Hepatic stellate cell (primary cell): ENCODE measurements around the gene XRN2.

Source experiments
- DNase-seq: peaks from one replicate; pipeline ENCODE4 v3.0.0; 2011; ENCODE audit warnings: low spot score

XRN2 gene

DNA sequence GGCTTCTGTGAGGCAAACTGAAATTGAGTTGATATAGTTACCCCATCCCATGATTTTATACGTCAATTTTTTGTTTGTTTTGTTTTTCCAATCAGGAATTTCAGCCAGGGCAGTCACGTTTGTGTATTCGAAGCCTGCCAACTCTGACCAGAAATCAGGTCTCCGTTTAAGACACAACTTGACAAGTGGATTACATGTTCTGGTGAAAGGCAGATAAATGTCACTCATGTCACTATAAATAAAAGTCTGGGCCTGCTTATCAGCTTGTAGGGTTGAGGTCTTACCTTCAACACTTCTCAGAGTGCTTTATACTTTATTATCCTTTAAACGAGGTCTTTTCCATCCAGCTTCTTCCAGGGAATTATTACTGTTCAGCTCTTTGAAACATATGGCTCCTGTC is 8.4 kb upstream of the XRN2 start:
- no peak for DNase-seq

DNA sequence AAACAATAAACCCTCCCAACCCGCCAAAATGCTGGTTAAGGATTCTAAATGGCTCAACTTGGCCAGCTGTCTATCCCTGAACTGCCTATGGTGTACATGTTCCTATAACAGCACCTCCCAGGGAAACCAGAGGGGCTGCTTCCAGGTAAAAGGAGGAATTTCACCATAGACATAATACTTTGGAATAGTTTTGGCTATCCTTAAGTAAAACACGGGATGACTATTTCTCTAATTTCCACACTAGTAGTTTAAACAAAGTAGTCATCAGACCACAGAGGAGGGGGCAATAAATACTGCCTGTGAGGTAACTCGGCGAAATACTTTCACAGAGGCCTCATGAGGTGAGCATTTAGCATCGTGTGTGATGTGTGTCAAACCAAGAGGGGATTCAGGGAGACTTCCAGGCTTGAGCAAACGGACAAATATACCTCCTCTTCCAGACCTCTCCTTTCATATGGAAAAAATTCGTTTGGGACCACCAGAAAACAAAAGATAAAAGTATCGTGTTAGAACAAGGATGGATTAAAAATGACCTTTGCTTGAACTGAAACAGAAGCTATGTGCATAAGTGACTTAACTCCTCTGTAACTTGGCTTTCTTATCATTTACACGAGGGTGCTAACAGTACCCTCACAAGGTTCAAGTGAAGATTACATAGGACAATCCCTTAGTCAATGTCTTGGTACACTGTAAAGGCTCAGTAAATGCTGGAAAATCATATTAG is 1.0 kb upstream of the XRN2 start:
- no peak for DNase-seq

DNA sequence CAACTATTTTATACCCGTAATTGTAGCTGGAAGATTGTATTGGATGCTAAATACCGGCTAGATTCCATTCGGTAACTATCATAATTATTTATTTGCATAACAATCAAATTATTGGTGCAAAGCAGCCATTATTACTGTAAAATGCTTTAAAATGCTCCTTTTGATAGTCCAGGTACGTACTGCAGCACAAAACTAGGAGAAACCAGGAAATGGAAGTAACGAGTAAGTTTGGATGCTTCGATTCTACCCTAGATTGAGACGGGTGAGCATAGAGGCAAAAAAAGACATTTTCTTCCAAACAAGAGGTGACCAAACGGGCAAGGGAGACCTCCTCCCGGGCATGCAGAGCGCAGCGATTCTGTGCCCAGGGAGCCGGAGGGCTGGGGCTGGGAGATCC is 469 bp upstream of the XRN2 start:
- DNase-seq, result no peak

DNA sequence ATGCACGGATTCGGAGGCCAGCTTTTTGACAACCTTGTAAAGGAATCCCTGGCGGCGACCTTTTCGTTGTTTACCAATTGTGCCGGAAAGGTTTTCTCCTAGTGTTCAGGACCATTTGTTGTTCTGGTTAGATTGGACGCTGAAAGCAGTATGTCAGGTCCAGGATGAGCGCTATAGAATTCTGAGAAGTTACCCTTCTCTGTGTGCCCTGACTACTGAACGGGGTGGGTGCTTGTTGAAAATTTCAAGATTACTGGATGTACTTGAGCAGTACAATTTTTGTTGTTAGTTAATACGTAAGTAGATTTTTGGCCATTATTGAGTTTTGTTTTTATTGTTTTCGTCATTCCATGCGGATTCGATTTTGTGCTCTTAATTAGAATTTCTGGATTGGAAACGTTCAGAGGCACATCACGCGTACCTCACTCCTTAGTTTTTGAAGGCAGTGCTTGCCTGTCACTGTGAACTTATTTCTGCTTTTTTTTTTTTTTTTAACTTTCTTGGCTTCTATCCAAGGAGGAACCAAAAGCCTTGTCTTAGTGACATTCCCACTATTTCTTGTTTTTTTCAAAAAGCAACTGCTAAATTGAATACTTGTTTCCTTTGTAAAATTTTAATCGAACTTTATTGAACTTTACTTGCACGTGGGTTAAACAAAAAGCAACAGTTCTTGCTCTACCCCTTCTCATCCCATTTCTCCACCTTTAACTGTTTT is 898 bp downstream of the XRN2 start:
- DNase-seq, result no peak

DNA sequence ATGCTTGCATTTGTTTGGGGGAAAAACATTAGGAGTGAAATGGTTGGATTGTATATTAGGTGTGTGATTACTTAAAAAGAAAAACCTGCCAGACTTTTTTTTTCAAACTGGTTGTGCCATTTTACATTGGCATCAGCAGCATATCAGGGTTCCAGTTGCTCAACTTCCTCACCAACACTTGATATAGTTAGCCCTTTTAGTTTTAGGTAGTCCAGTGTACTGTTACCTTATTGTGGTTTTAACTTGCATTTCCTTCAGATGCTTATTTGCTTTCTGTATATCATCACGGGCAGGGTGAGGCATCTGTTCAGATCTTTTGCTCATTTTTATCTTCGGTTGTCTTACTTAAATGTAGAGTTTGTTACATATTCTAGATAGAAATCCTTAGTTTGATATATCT is 5.2 kb downstream of the XRN2 start:
- DNase-seq, result no peak

DNA sequence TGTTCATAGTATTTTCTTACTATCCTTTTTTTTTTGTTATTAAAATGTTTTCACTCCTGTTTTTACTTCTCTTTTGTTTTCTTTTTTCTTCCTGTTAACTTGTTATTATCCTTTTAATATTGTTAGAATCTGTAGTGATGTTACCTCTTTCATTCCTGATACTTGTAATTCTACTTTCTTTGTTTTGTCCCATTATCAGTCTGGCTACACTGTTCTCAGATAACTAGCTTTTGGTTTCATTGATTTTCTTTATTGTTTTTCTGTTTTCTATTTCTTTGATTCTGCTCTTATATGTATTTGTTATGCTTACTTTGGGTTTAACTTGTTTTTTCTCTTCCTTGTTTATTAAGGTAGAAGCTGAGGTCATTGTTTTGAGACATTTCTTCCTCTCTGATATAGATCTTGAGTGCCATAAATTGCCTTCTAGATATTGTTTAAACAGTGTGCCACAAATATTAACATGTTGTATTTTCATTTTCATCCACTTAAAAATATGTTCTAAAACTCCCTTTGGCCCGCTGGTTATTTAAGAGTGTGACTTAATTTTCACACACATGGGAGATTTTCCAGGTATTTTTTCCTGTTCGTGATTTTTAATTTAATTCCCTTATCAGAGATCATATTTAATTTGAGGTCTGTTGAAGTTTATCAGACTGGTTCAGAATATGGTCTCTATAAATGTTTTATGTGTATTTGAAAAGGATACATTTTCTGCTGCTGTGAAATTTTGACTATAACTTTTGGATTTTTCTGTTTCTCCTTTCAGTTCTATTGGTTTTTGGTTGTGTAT is 6.7 kb downstream of the XRN2 start:
- no peak for DNase-seq

DNA sequence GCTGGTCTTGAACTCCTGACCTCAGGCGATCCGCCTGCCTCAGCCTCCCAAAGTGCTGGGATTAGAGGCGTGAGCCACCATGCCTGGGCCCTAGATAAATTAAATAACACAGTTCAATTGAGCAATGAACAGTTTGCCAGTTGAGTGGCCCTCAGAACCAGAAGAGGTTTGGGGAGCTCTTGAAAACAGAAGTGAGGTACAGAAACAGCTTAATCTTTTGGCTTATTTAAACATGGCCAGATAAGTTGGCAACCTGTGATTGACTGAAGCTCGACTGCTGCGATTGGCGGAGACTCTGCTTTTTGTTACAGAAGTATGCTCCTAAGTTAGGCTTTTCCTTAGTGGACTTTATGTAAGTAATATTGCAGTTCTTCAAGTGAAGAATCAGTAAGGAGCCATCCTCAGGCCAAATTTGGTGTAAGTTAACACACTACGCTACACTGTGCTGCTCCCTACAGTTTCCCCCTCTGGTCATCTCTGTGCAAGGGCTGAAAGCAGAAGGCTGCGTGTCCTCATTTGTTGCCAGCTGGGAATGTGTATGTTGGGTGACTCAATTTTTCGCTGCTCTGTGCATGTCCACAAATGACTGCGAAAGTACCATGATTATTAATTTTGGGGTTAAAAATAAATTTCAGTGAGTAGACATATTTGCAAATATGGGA is 9.8 kb downstream of the XRN2 start:
- DNase-seq, result no peak

DNA sequence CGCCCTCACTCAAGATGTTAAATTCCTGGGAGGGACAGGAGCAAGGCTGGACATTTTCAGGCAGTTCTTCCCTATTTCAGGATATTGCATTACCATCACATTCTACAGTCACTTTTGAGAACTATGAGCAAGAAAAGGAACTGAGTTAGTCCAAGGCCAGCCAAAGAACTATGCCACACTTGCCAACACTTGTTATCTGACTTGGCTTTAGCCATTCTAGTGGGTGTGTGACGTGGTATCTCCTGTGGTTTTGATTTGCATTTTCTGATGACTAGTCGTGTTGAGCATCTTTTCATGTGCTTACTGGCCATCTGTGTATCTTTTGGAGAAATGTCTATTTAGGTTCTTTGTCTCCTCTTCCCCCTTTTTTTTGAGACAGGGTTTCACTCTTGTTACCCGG is 12.0 kb downstream of the XRN2 start:
- DNase-seq, result no peak

DNA sequence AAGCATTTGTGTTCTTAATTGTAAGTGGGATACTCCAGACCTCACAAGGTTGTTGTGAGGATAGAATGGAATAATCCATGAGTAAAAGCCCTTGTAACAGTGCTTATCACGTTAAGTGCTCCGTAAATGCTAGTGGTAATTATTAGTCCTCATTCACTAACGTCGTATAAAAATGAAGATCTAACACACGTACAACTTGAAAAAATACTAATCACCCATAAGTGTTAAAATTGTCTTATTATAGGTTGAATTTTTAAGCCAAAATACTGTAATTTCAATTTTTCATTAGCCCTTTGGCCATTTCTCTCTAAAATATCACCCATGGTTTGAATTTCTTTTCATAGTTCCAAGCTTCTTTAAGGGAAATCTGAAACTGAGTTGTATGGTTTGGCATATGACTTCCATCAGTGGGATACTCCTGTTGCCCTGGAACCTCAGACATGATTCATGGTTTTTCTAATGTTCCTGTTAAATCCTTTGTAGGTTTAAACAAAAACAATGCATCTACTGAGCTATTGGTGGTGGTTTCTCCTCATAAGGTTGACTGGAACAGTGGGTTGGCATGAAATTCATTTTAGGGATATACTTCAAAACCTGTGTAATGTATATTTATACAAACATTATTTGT is 19.1 kb downstream of the XRN2 start:
- DNase-seq, result no peak

DNA sequence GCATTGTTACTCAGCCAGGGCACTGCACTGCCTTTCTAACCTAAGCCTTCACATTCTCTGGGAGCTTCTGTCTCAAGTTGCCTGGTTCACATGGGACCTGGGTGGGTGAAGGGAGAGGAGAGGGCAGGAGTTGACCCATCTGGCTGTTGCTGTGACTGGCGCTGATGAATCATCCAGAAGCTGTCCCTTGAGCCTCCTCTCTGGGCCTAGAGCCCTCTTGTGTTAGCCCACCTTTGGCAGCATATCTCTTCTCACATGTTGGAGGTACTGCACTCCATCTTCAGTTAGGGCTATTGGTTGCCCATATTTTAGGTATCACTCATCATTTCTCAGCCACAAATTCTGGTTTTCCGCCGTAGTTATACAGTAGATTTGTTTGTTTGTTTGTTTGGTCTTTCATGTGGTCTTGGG is 19.8 kb downstream of the XRN2 start:
- DNase-seq, result no peak

DNA sequence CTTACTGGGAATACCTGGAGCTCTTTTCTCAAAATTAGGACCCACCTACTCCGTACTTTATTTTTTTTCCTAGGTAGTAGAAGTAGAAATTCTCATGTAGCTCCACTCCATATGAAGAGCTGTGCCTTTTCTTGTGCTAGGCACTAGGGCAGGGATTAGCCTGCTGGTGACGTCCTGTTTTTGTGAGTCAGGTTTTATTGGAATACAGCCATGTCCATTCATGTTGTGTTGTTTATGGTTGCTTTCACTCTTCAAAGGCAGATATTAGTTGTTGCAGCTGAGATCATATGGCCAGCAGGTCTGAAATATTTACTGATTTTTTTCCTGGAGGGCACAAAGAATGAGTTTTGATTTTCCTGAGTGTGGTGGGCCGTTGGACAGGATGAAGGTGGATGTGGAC is 20.5 kb downstream of the XRN2 start:
- DNase-seq, result no peak

DNA sequence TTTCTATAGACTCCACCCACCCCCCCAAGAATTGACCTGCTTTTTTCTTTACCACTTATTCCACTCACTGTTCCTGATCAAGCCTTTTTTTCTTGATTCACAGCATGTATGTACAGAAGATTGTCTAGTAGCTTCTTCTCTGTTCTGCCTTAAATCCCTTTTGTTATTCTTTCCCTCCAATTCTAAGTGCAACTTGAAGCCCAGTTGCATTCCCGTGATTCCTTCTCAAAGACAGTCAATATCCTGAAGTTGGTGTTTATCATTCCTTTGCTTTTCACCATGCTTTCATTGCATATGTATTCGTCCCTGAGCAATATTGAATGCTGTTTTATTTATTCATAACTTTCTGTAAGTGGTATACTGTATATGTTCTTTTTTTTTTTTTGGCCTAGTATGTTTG is 21.0 kb downstream of the XRN2 start:
- no peak for DNase-seq

DNA sequence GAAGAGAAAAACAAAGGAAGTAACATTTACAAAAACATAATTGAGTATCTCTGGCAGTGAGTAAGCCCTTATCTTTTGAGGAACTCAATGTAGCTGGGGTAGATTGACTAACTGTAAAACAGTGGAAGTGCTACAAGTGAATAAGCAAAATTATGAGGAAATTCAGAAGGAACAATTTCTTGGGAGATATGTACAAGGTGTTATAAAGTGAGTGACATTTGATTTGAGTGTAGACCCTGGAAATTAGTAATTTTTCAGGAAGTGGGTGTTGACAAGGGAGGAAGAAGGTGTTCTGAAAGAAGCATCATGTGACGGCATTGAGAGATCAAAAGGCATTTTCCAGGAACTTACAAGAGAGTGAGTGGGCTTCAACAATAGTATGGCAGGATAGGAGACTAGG is 22.2 kb downstream of the XRN2 start:
- no peak for DNase-seq

DNA sequence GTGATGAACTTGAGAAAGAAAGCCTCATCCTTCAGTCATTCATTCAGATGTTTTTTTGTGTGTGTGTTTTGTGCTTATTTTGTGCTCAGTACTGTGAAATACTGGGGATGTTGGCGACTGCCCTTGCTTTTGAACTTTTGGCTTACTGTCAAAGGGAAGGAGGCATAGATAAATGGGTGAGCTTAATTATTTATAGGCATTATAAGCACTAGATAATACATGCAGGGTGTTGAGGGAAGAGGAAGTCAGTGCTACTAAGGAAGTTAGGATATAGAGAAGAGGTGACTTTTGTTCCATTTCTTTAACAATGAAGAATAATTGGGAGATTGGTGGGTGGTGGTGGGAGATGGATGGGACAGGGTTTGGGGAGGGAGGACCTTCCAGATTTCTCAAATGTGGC is 23.6 kb downstream of the XRN2 start:
- DNase-seq, result no peak

DNA sequence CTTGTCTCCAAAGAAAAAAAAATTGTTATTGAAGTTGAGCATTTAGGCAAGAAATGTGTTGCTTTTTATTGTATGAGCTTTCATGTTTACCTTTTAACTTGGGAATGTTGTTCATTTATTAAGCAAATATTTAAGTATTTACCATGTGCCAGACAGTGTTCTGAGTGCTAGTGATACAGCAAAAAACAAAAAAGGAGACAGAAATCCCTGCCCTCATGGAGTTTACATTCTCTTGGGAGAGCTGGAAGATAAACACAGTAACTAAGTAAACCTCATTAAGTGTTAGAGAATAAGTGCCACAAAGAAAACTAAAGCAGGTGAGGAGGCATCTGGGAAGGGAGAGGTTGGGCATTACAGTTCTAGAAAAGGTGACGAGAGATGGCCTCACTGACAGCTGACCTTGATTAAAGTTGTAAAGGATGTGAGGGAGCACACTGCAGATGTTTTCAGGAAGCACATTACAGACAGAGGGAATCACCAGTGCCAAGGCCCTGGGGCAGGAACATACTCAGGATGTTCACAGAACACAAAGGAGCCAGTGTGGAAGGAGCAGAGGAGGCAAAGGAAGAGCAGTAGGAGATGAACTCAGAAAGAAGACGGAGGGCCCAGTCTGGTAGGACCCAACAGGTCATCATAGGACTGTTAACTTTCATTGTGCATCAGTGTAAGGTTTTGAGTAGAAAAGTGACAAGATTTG is 33.5 kb downstream of the XRN2 start:
- no peak for DNase-seq

DNA sequence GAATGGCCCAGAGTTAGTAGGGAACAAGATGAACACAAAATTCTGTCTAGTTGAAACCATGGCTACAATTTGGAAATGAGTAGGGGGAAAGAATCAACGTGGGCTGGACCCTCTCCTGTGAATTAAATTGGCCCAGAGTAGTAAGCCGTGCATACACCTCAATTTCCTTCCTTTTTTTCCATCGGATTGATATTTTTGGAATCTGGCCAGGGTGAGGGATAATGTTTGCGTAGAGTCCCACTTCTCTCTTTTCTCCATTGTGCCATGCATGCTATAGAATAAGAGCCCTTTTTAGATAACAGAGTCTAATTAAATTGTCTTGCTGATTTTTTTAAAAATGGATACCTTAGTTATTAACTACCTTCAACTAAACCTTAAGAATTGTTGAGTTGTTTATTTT is 35.2 kb downstream of the XRN2 start:
- no peak for DNase-seq

DNA sequence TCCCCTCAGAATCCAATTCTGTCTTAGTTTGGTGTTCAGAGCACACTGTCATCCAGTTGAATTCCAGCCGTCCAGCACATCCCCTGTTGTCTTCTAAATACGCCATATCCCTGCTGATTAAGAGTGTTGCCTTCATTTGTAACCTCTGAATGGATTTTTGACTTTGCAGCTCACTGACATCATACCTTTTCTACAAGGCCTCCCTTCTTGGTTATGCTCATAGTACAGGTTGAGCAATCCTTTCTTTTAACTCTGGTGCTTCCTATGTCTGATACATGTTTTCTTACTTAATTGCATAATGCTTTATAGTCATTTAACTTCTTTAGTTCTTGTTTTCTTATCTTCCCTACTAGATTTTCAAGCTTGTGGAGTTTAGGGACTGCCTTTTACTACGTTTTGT is 36.4 kb downstream of the XRN2 start:
- no peak for DNase-seq

DNA sequence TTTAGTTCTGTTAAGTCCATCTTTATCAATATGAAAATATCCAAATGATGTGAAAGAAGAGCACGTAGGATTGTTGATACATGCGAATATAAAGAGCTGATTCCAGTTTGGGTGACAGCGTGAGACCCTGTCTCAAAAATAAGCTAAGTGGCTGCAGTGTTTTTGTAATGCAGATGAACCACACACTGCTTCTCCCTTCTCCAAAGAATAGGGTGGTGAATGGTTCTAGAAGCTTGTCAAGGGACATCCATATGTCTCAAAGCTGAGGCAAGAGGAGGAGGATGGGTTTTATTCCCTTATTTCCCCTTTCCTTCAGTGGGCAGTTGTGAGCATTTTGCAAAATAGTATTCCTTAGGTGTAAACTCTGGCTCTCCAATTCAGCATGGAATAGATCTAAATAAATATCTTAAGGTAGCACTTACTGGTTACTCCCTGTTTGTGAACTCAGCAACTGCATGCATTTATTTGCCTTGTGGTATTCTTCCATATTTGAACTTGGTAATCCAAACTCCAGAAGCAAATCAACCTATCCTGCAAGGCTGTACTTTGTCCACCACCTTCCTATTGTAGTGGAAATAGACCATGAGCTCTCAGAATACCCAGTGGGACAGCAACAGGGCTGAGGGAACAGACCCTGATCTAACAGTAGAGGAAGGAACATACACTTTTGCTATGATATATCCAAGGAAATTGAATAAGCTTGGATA is 38.0 kb downstream of the XRN2 start:
- no peak for DNase-seq

DNA sequence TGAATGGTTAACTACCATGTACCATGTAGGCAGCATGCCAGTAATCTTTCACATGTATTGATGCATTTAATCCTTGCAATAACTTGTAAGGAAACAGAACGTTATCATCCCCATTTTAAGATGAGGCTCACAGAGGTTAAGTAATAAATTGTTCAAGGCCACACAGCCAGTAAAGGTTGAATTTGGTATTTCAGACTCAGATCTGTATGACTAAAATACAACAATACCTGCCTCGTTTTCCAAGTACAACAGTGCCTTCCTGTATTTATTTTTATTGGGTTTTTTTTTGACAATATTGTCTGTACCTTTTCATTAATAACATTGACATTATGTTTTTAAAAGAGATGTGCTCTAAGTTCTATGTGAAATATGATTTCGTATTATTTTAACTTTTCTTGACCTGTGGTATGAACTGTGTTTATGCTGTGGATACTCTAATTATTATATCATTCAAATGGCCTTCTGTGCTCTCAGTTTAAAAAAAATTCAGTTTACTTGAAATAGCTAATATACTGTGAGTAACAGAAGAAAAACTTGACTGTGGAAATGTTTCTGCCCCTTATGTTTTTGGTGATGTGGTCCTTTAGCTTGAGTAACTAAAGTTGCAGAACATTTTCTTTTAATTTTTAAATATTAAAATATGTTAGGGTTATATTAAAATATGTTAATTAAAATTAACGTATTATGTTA is 39.7 kb downstream of the XRN2 start:
- DNase-seq, result peak; percentile 7

DNA sequence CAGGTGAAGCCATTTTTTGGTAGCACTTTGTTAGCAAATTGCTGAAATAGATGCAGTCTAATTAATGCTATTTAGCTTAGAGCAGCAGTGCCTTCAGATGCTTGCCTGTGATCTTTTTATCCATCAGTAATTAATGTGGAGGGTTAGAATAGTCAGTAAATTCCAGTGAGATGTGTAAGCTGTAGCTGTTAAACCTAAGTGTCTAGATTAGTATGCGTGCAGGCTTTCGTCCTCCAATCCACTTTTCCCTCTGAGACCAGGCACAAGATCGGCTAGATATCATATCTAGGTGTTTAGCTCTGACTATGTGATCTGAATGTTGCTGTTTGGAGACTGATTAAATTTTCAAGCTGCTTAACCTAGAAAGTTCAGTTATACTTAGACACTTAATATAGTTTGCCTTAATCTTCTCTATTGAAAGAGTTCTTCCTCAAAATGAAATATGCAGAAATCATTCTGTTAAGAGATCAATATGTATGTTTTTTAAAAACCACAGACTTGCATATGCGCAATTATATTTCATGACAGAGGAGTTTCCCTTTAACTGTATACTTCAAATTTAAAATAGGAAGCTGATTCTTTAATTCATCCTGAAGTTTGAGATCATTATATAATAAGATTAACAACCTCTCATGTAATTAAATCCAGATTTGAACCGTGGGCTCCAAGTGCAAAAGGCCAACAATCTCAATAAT is 41.2 kb downstream of the XRN2 start:
- DNase-seq, result no peak
